NCI-H345 (cell line): Measurements from ENCODE around the gene KCTD10.
A peak's percentile ranks its signal among the peaks of the same experiment; 100 is the strongest.
"Not testable (repeated sequence)": the region's sequence is repeated elsewhere in the genome, so short reads cannot be mapped to it uniquely, and the experiment has no call there.

ENCODE experiments used
- DNase-seq: peaks from one replicate; lab custom pipeline; 2025; lab: John Stamatoyannopoulos, UW

Gene KCTD10

GRCh38 chr12:109448707-109449390 is 28.3 kb downstream of the KCTD10 start:
- no peak for DNase-seq

GRCh38 chr12:109448272-109448671 is 28.8 kb downstream of the KCTD10 start:
- DNase-seq, result no peak

- no peak for DNase-seq
These were observed 29.6 kb downstream of the KCTD10 start for GRCh38 chr12:109447482-109447881.

DNA sequence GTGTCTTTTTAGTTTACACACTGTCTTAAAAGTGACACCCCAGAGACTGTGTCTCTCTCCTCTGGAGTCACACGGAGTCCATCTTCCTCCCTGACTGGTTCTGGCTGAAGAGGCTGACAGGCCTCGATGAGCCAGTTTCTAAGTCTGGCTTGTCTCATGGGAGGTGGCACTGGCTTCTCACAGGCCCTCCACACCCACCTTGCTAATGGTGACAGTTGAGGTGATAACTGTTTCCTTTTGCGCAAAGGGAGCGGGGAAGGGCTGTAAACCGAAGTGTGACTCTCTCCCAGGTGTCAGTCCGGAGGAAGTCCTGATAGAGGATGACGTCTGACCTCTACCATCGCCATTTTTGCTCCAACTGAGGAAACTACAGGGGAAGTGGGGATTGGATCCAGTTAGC is 30.2 kb downstream of the KCTD10 start:
- no peak for DNase-seq

GRCh38 chr12:109445191-109445609 is 31.9 kb downstream of the KCTD10 start:
- DNase-seq, result no peak

- DNase-seq, result no peak
These were observed 32.8 kb downstream of the KCTD10 start for GRCh38 chr12:109444259-109444658.

GRCh38 chr12:109443794-109444193 is 33.3 kb downstream of the KCTD10 start:
- no peak for DNase-seq

DNA sequence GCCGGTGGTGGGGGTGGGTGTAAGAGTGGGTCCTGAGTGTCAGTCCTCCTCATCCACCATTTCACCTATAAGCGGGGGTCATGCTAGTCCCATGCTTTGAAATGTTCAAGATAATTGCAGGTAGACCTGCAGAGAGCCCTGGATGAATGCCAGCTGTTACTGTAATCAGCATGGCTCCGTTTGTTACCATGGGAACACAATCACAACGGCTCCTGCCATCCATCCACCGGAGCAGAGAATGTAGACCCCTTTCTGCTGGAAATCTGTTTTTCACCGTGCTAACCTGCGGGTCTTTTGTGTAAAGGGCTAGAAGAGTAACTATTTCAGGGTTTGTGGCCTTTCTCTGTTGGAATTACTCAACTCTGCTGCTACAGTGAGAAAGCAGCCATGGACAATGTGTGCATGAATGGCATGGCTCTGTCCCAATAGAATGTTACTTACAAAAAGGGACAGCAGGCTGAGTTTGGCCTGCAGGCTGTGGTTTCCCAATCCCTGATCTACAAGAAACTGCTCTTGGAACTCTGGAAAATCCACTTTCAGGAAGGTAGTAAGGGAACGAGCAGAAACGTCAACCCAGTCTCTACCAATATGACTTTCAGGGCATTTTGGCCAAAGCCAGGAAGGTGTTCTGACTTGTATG is 36.1 kb downstream of the KCTD10 start:
- DNase-seq, result peak; percentile 79

GRCh38 chr12:109439951-109440350 is 37.1 kb downstream of the KCTD10 start:
- DNase-seq, result not testable (repeated sequence)

- no peak for DNase-seq
These were observed 37.9 kb downstream of the KCTD10 start for GRCh38 chr12:109439181-109439580.

DNA sequence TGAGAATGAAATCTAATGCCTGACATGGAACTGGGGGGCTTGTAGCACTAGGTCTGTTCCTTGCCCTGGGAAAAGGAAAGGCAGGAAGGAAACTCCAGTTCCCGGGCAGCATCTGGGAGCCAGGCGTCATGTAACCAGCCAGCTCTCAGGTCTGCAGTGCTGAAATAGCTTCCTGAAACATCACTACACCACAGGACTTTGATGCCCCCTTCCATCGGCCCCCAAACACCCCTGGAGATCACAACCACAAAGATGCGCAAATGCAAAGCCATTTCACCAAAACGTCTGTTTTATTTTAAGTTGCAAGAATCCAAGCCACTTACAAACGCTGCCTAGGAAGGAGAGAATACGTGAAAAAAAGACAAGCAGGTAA is 40.9 kb downstream of the KCTD10 start:
- no peak for DNase-seq

DNA sequence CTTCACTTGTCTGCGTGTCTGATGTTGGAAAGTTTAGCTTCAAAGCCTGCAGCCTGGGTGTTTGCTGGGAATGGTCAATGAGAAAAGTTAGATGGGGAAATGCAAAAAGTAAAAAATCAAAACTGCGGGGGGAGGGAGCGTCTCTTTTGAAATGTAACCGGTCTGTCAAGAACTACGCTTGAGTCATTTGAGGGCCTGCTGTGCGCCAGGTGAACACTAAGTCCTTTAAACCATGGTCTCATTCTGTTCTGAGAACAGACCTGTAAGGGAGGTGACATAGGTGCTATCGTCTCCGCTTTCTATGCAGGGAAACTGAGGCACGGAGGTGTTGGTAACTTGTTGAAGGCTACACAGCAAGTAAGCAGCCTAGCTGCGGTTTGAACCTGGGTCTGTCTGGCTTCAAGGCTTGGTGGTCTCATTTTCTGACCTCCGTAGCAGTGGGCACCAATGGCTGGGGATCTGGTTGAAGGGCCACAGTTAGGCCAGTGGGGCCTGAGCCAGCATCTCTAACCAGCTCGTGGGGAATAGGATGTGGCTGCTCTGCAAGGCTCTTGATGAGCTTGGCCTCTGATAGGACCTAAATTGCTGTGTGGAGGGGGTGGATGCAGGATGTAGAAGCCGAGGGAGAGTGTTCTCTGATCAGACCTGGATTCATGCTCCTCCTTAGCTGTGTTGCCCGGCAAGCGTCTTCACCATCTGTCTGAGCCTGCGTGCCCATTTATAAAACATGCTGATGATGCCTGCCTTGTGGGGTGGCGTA is 41.5 kb downstream of the KCTD10 start:
- DNase-seq, result no peak

DNA sequence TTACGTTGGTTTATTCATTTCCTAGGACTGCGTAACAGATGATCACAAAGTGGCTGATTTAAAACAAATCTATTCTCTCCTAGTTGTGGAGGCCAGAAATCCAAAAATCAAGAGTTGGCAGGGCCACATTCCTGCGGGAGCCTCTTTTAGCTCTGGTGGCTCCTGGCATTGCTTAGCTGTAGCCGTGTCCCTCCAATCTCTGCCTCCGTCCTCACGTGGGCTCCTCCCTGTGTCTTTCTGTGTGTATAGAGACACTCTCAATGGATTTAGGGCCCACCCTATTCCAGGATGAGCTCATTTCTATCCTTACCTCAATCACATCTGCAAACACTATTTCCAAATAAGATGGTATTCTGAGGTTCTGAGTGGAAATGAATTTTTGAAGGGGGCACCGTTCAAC is 42.5 kb downstream of the KCTD10 start:
- DNase-seq, result no peak

- no peak for DNase-seq
These were observed 43.5 kb downstream of the KCTD10 start for GRCh38 chr12:109433618-109434017.

DNA sequence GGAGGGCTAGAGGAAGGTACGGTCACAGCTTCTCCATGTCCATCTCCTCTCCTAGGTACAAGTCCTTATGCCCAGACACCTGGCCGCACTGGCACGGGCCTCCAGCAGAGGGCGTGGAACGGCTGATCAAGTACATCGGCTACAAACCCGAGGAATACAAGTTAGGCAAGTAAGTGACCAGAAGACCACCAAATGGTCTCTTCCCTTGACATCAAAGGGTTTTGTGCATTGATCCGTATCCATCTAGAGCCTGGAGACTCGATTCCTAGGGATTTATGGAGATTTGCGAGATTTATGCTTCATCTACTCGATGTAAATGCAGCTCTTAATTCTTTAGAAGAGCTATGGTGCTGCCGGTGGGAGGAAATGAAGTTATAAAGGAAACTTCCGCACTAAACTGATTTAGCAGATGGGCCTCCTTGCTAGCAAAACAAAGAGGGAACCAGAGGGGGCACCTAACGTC is 44.2 kb downstream of the KCTD10 start:
- peak; percentile 75 for DNase-seq

- DNase-seq, result no peak
These were observed 44.7 kb downstream of the KCTD10 start for GRCh38 chr12:109432431-109432830.

DNA sequence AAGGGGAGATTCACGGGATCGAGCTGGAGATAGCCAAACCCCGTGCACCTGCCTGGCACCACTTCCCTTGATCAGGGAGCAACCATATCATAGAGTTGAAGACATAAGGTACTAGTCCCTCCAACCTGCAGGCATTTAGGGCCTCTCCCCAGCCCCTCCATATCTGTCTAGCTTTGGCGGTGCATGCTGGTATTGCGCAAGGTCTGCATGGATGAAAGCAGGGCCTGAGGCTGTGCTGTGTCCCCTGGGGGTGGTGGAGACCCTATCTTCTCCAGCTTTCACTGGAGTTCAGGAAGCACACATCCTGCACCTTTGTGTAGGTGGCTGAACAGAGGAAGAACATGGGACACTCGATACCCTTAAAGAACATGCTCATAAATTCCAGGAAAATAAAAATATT is 46.9 kb downstream of the KCTD10 start:
- DNase-seq, result no peak

- DNase-seq, result not testable (repeated sequence)
These were observed 48.3 kb downstream of the KCTD10 start for GRCh38 chr12:109428804-109429203.

DNA sequence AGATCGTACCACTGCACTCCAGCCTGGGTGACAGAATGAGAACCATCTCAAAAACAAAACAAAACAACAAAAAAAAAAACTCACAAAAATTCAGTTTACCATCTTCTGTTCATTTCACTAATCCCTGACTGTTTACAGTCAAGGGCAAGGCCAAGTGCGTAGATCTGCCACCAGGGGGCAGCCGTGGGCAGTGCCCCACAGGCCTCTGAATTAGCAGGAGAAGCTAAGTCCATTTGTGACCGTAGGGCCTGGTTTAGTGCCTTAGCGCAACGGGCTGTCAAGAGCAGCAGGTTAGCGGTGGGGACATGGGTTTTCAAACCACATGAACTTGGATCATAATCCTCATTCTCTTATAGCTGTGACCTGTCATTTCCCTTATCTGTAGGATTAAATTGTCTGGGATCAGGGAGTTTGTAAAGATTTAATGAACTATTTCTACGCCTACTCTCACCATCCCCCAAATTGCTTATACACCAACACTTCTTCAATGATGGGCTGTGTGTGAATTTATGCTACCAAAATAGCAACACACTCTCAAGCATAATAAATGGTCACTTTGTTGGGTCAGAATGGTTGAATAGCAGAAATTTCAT is 49.0 kb downstream of the KCTD10 start:
- peak; percentile 68 for DNase-seq

GRCh38 chr12:109423392-109423791 is 53.7 kb downstream of the KCTD10 start:
- no peak for DNase-seq

DNA sequence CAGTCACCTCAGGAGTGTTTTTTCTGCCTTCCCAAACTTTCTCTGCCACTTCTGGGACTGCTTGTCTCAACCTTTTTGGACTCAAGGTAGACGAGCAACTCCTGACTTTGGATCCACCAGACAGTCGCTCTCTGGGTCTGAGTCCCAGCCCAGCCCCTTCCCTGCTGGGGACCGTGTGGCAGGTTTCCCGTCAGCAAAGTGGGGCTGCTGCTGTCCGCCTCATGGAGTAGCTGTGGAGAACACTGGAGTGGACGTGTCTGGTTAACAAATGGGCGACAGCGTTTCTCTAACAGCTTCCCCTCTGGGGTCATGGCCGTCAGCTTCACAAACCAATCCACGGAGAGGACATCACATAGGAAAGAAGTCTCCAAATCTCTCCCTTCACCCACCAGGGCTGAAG is 54.8 kb downstream of the KCTD10 start:
- no peak for DNase-seq

DNA sequence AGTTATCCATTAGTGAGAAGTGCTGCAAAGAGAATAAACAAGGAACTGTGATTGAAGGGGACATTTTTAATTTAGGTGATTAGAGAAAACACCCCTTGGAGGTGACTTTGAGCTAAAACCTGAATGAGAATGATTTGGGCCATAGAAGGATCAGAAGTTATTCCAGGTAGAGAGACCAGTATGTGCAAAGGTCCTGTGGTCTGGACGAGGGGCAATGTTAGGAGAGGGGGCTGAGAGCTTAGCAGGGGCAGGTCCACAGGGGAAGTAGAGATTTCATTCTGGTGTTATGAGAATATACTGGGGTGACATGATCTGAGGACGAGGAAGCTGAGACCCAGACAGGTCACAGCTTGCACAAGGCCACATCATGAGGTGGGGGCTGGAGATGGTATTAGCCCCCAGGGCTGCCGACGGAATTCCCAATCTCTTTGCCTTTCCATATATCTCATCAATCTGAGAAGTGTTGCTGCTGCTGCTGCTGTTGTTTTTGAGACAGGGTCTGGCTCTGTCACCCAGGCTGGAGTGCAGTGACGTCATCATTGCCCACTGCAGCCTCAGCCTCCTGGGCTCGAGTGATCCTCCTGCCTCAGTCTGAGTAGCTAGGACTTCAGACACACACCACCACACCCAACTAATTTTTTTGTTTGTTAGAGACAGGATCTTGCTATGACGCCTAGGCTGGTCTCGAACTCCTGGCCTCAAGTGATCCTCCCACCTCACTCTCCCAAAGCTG is 55.6 kb downstream of the KCTD10 start:
- no peak for DNase-seq
